GM12878 (cell line): ENCODE measurements around the gene KIR2DL3. TPM values are rescaled to one million over a fixed set of nuclear protein-coding genes. Genes with fewer than 3 reads are reported as not detected.
"Not testable (repeated sequence)": the region's sequence is repeated elsewhere in the genome, so short reads cannot be mapped to it uniquely, and the experiment has no call there.

Source experiments
- ATAC-seq: fragments of 200-7000 bp; cut with Tn5 transposase; 3 replicates; pipeline ENCODE4 v1.9.1; 2020; ENCODE audit warnings: mild to moderate bottlenecking, moderate library complexity
- BruUV-seq: library from RNA; stranded (reverse); fragments of 400-500 nt; replicated peaks from 2 replicates; lab custom pipeline; 2021; lab: Mats Ljungman, UMichigan
- CTCF ChIA-PET: fragments of 300-600 bp; sonication (Branson Sonifier 250); formaldehyde crosslinking; extraction: SDS; loops from one replicate; lab custom pipeline; 2021; ENCODE audit warnings: inconsistent platforms; lab: Yijun Ruan, JAX
- POLR2A ChIA-PET: fragments of 350-600 bp; formaldehyde crosslinking; extraction: SDS; loops from one replicate; lab custom pipeline; 2021; ENCODE audit warnings: inconsistent platforms; lab: Charles Lee
- RAD21 ChIA-PET: fragments of 300-600 bp; sonication (Branson Sonifier 250); formaldehyde crosslinking; loops from one replicate; lab custom pipeline; 2023; ENCODE audit warnings: antibody characterized with exemption; ENCODE audit not compliant: unreplicated experiment; lab: Charles Lee
- SMC1A ChIA-PET: fragments of 300-600 bp; sonication (Branson Sonifier 250); formaldehyde crosslinking; loops from one replicate; lab custom pipeline; 2023; ENCODE audit not compliant: unreplicated experiment, uncharacterized antibody; lab: Charles Lee
- DNase-seq: peaks from one replicate; pipeline ENCODE4 v3.0.0-alpha.2; 2011; ENCODE audit warnings: low read depth, low spot score
- FAIRE-seq: peaks from 3 replicates; lab custom pipeline; 2011; peaks lifted over from hg19 to GRCh38; lab: Jason Lieb, UNC
- H2AFZ ChIP-seq: 2 replicates; pipeline ENCODE4 v1.6.0; 2011; ENCODE audit warnings: low read depth, low read length, control low read depth; ENCODE audit not compliant: control insufficient read depth
- H3K27ac ChIP-seq: 2 replicates; pipeline ENCODE4 v1.5.1; 2011; ENCODE audit warnings: control low read depth; ENCODE audit not compliant: control insufficient read depth, insufficient read depth
- H3K27me3 ChIP-seq, 2 experiments: replicated peaks in 1 of 2; 2 replicates each; pipeline versions ENCODE4 v1.6.0 to v1.6.1; 2011; ENCODE audit warnings: low read length in 1 of 2; ENCODE audit not compliant: control insufficient read depth in 2 of 2, insufficient read depth in 2 of 2
- H3K36me3 ChIP-seq, 2 experiments: 2 replicates each; pipeline ENCODE4 v1.5.1; 2011; ENCODE audit warnings: low read length in 1 of 2; ENCODE audit not compliant: control insufficient read depth in 2 of 2, insufficient read depth in 2 of 2
- H3K4me1 ChIP-seq: 2 replicates; pipeline ENCODE4 v1.6.1; 2011; ENCODE audit warnings: mild to moderate bottlenecking, low read length, moderate library complexity, mixed read lengths; ENCODE audit not compliant: control insufficient read depth, insufficient read depth
- H3K4me2 ChIP-seq: 2 replicates; pipeline ENCODE4 v1.6.0; 2011; ENCODE audit warnings: control low read depth; ENCODE audit not compliant: control insufficient read depth, insufficient read depth
- H3K4me3 ChIP-seq: fragments of 200-600 bp; sonication (generic); 2 replicates; pipeline ENCODE4 v1.5.1; 2016
- H3K79me2 ChIP-seq: 2 replicates; pipeline ENCODE4 v1.6.0; 2011; ENCODE audit warnings: low read length; ENCODE audit not compliant: control insufficient read depth, insufficient read depth
- H3K9ac ChIP-seq: 2 replicates; pipeline ENCODE4 v1.8.0; 2011; ENCODE audit warnings: low read length, control low read depth, mixed read lengths; ENCODE audit not compliant: control insufficient read depth, insufficient read depth
- H3K9me3 ChIP-seq: replicated peaks from 3 replicates; pipeline ENCODE4 v1.5.1; 2011; ENCODE audit warnings: mild to moderate bottlenecking, low read length; ENCODE audit not compliant: control insufficient read depth, insufficient read depth
- H4K20me1 ChIP-seq: 2 replicates; pipeline ENCODE4 v1.6.0; 2011; ENCODE audit not compliant: control insufficient read depth, insufficient read depth
- CREB1 ChIP-seq: IDR thresholded peaks from 2 replicates; pipeline ENCODE4 v1.6.1; 2012; ENCODE audit warnings: low read depth, mild to moderate bottlenecking, inconsistent platforms
- EGR1 ChIP-seq, 2 experiments: IDR thresholded peaks; 1 replicate in 1 of 2; 2 replicates in 1 of 2; pipeline ENCODE4 v1.6.1; 2011 to 2012; ENCODE audit warnings: low read depth in 2 of 2, low read length in 2 of 2, borderline replicate concordance in 1 of 2, mild to moderate bottlenecking in 1 of 2, moderate library complexity in 1 of 2
- HDGF ChIP-seq: fragments of 450-650 bp; IDR thresholded peaks from 2 replicates; pipeline ENCODE4 v1.6.1; 2016; ENCODE audit warnings: antibody characterized with exemption
- MEF2A ChIP-seq: IDR thresholded peaks from 2 replicates; pipeline ENCODE4 v1.6.1; 2011; ENCODE audit warnings: low read depth, mild to moderate bottlenecking, low read length, moderate library complexity; ENCODE audit not compliant: insufficient read depth
- NFXL1 ChIP-seq: fragments of 450-650 bp; IDR thresholded peaks from 2 replicates; pipeline ENCODE4 v1.6.1; 2017; ENCODE audit warnings: antibody characterized with exemption, mild to moderate bottlenecking, borderline replicate concordance
- NR2F1 ChIP-seq: fragments of 450-650 bp; conservative IDR thresholded peaks from 2 replicates; pipeline ENCODE4 v1.6.1; 2017; ENCODE audit warnings: mild to moderate bottlenecking
- PAX5 ChIP-seq: IDR thresholded peaks from 2 replicates; pipeline ENCODE4 v1.6.1; 2011; ENCODE audit warnings: low read depth, low read length, borderline replicate concordance
- RB1 ChIP-seq: fragments of 450-650 bp; formaldehyde crosslinking; IDR thresholded peaks from 2 replicates; pipeline ENCODE4 v1.6.1; 2017; ENCODE audit warnings: mild to moderate bottlenecking, borderline replicate concordance
- SIX5 ChIP-seq: IDR thresholded peaks from 2 replicates; pipeline ENCODE4 v1.6.1; 2011; ENCODE audit warnings: mild to moderate bottlenecking, low read depth, low read length, moderate library complexity; ENCODE audit not compliant: severe bottlenecking
- SMAD1 ChIP-seq: fragments of 450-650 bp; IDR thresholded peaks from 2 replicates; pipeline ENCODE4 v1.6.1; 2018; ENCODE audit warnings: mild to moderate bottlenecking, low read depth; ENCODE audit not compliant: partially characterized antibody
- SREBF2 ChIP-seq: IDR thresholded peaks from 2 replicates; pipeline ENCODE4 v1.6.1; 2012; ENCODE audit warnings: mild to moderate bottlenecking, low read length
- WRNIP1 ChIP-seq: IDR thresholded peaks from 2 replicates; pipeline ENCODE4 v1.6.1; 2011; ENCODE audit warnings: low read depth, low read length, improper control_type of control experiment, borderline replicate concordance
- WGBS: methylation state at CpG from one replicate; pipeline ENCODE4 v1.1.6; 2016; ENCODE audit warnings: low lambda C conversion rate; ENCODE audit not compliant: insufficient replicate concordance, insufficient coverage; ENCODE audit errors: missing lambda C conversion rate; 5-methylcytosine and 5-hydroxymethylcytosine counted together
- in situ Hi-C: fragments of 300-500 bp; cut with MboI; formaldehyde crosslinking; loops from 9 replicates; pipeline ENCODE4 v1.14.3; 2018; ENCODE audit warnings: mixed read lengths
- intact Hi-C: fragments of 100-400 bp; cut with micrococcal nuclease; formaldehyde crosslinking; loops from one replicate; pipeline ENCODE4 v1.14.2; 2022; ENCODE audit not compliant: unreplicated experiment
- polyA plus RNA-seq, 11 experiments: library from polyadenylated mRNA; depleted of rRNA in 4 of 11; unstranded in 6 of 11; stranded (reverse) in 5 of 11; fragments of >200 nt; fragmentation: Nextera tagmentation in 4 of 11; fragmentation: Illumina TruSeq in 1 of 11; extraction: Ambion mirVana in 4 of 11; extraction: Trizol in 1 of 11; gene quantifications; 1 replicate in 1 of 11; 2 replicates in 10 of 11; pipeline versions ENCODE4 v1.2.1 to v1.2.3, GENCODE V29; 2011 to 2016; ENCODE audit warnings: inconsistent platforms in 2 of 11, missing spikeins in 2 of 11, low read depth in 1 of 11
- total RNA-seq, 4 experiments: library from RNA; depleted of rRNA in 3 of 4; stranded (reverse); fragments of >200 nt in 3 of 4; fragmentation: Illumina TruSeq in 1 of 4; extraction: Trizol in 1 of 4; gene quantifications; 2 replicates each; pipeline versions ENCODE4 v1.2.1 to v1.2.3, GENCODE V29; 2013 to 2021
- TF ChIP-seq, protein P1 (sequence below): fragments of 450-650 bp; IDR thresholded peaks from 2 replicates; pipeline ENCODE4 v1.6.1; 2017; ENCODE audit warnings: antibody characterized with exemption, mild to moderate bottlenecking, moderate library complexity
- TF ChIP-seq, protein P2 (sequence below): fragments of 450-650 bp; IDR thresholded peaks from 2 replicates; pipeline ENCODE4 v1.6.1; 2017; ENCODE audit warnings: mild to moderate bottlenecking, moderate library complexity

The KIR2DL3 gene
- total and polyA plus RNA-seq, 10 of the 15 experiments (the other 5 are each of a cell fraction or from before 2014, with no cell fraction given): 0.45 TPM; not detected in 9

DNA sequence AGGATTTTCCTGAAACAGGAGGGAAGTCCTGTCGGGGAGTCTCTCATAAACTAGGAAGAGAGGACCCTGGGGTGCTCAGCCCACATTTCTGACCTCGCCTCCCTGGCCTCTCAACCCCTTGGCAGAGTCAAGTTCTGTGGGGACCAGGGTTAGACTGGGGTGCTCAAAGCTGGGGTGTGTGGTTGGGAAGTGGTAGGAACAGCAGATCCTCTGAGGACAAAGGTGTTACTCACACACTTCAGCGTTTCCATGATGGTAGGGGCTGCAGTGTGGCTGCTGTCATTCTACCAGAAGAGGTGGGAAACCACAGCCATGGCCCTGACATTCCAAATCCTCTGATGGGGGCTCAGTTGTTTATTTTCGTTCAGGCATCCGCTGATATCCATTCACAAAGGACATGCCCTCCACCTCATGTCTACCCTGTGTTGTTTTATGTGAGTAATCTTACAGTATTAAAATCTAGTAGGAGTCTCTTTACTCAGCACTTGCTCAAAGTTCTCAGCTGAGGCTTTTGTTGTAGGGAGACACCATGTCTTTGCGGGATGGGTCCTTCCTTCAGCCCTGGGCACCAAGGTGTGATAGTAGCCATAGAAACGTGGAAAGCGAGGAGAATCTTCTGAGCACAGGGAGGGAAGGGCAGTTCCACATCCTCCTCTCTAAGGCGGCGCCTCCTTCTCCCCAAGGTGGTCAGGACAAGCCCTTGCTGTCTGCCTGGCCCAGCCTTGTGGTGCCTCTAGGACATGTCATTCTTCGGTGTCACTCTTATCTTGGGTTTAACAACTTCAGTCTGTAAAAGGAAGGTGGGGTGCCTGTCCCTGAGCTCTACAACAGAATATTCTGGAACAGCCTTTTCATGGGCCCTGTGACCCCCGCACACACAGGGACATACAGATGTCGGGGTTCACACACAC is 1.5 kb downstream of the KIR2DL3 start (continued):
- TF ChIP-seq SMAD1 (no peak), PAX5 (no peak), SREBF2 (no peak), RB1 (no peak), NR2F1 (no peak), MEF2A (no peak), HDGF (no peak), SIX5 (no peak), WRNIP1 (no peak), CREB1 (no peak), EGR1 (IDR thresholded peaks at IDR 0.05; ENCODE audit: borderline replicate concordance in 1 of 2, low read depth in 2 of 2, low read length in 2 of 2) (no peak), NFXL1 (no peak)
- TF ChIP-seq, protein P1, sequence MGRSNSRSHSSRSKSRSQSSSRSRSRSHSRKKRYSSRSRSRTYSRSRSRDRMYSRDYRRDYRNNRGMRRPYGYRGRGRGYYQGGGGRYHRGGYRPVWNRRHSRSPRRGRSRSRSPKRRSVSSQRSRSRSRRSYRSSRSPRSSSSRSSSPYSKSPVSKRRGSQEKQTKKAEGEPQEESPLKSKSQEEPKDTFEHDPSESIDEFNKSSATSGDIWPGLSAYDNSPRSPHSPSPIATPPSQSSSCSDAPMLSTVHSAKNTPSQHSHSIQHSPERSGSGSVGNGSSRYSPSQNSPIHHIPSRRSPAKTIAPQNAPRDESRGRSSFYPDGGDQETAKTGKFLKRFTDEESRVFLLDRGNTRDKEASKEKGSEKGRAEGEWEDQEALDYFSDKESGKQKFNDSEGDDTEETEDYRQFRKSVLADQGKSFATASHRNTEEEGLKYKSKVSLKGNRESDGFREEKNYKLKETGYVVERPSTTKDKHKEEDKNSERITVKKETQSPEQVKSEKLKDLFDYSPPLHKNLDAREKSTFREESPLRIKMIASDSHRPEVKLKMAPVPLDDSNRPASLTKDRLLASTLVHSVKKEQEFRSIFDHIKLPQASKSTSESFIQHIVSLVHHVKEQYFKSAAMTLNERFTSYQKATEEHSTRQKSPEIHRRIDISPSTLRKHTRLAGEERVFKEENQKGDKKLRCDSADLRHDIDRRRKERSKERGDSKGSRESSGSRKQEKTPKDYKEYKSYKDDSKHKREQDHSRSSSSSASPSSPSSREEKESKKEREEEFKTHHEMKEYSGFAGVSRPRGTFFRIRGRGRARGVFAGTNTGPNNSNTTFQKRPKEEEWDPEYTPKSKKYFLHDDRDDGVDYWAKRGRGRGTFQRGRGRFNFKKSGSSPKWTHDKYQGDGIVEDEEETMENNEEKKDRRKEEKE: no peak
- TF ChIP-seq, protein P2, sequence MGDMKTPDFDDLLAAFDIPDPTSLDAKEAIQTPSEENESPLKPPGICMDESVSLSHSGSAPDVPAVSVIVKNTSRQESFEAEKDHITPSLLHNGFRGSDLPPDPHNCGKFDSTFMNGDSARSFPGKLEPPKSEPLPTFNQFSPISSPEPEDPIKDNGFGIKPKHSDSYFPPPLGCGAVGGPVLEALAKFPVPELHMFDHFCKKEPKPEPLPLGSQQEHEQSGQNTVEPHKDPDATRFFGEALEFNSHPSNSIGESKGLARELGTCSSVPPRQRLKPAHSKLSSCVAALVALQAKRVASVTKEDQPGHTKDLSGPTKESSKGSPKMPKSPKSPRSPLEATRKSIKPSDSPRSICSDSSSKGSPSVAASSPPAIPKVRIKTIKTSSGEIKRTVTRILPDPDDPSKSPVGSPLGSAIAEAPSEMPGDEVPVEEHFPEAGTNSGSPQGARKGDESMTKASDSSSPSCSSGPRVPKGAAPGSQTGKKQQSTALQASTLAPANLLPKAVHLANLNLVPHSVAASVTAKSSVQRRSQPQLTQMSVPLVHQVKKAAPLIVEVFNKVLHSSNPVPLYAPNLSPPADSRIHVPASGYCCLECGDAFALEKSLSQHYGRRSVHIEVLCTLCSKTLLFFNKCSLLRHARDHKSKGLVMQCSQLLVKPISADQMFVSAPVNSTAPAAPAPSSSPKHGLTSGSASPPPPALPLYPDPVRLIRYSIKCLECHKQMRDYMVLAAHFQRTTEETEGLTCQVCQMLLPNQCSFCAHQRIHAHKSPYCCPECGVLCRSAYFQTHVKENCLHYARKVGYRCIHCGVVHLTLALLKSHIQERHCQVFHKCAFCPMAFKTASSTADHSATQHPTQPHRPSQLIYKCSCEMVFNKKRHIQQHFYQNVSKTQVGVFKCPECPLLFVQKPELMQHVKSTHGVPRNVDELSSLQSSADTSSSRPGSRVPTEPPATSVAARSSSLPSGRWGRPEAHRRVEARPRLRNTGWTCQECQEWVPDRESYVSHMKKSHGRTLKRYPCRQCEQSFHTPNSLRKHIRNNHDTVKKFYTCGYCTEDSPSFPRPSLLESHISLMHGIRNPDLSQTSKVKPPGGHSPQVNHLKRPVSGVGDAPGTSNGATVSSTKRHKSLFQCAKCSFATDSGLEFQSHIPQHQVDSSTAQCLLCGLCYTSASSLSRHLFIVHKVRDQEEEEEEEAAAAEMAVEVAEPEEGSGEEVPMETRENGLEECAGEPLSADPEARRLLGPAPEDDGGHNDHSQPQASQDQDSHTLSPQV: no peak

DNA sequence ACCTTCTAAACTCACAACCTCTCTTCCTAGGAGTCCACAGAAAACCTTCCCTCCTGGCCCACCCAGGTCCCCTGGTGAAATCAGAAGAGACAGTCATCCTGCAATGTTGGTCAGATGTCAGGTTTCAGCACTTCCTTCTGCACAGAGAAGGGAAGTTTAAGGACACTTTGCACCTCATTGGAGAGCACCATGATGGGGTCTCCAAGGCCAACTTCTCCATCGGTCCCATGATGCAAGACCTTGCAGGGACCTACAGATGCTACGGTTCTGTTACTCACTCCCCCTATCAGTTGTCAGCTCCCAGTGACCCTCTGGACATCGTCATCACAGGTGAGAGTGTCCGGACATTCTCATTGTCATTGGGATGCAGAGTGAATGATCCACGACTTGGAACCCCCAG is 3.6 kb downstream of the KIR2DL3 start:
- BruUV-seq, SMC1A ChIA-PET: not testable (repeated sequence)

More for the DNA sequence above, 3.6 kb downstream of the KIR2DL3 start:
- H3K36me3 ChIP-seq, H3K4me3 ChIP-seq, RAD21 ChIA-PET, H2AFZ ChIP-seq, H3K4me2 ChIP-seq, H3K27ac ChIP-seq, H3K9me3 ChIP-seq, intact Hi-C loops, ATAC-seq, FAIRE-seq, DNase-seq, H4K20me1 ChIP-seq, in situ Hi-C loops, H3K27me3 ChIP-seq, CTCF ChIA-PET, H3K9ac ChIP-seq, POLR2A ChIA-PET, H3K79me2 ChIP-seq, H3K4me1 ChIP-seq: not testable (repeated sequence)
- 8% methylated on average over 5 of the region's 5 CpGs for WGBS
